Activated CD4-positive, alpha-beta T cell treated with anti-CD3 and anti-CD28 coated beads for 4 hours (primary cell): Measurements from ENCODE around the gene UBE3A.

Experiments
- DNase-seq, 2 donors: peaks; one replicate each; pipeline ENCODE4 v3.0.0-alpha.2; 2020

The UBE3A gene

GRCh38 chr15:25402342-25402741 lies 36.5 kb downstream of the UBE3A start:
- DNase-seq, result no peak

- no peak for DNase-seq
Observed at GRCh38 chr15:25401501-25401900, 37.3 kb downstream of the UBE3A start.

- no peak for DNase-seq
Observed at GRCh38 chr15:25397100-25397499, 41.7 kb downstream of the UBE3A start.

GRCh38 chr15:25394898-25395297 lies 43.9 kb downstream of the UBE3A start:
- DNase-seq, result no peak

- no peak for DNase-seq
Observed at GRCh38 chr15:25392806-25393205, 46.0 kb downstream of the UBE3A start.

GRCh38 chr15:25391971-25392721 lies 46.7 kb downstream of the UBE3A start:
- no peak for DNase-seq

GRCh38 chr15:25385986-25386385 lies 52.8 kb downstream of the UBE3A start:
- no peak for DNase-seq

GRCh38 chr15:25381579-25381978 lies 57.2 kb downstream of the UBE3A start:
- DNase-seq, result no peak

GRCh38 chr15:25378501-25378901 lies 60.3 kb downstream of the UBE3A start:
- DNase-seq, result no peak

- no peak for DNase-seq
Observed at GRCh38 chr15:25375557-25375956, 63.3 kb downstream of the UBE3A start.

- DNase-seq, result no peak
Observed at GRCh38 chr15:25374143-25374542, 64.7 kb downstream of the UBE3A start.

GRCh38 chr15:25372298-25372697 lies 66.5 kb downstream of the UBE3A start:
- DNase-seq, result no peak

GRCh38 chr15:25368850-25369249 lies 70.0 kb downstream of the UBE3A start:
- no peak for DNase-seq

GRCh38 chr15:25366058-25366457 lies 72.8 kb downstream of the UBE3A start:
- no peak for DNase-seq

- no peak for DNase-seq
Observed at GRCh38 chr15:25362545-25362944, 76.3 kb downstream of the UBE3A start.

- no peak for DNase-seq
Observed at GRCh38 chr15:25347707-25348106, 91.1 kb downstream of the UBE3A start.

GRCh38 chr15:25346371-25346770 lies 92.5 kb downstream of the UBE3A start:
- DNase-seq, result no peak

GRCh38 chr15:25345943-25346342 lies 92.9 kb downstream of the UBE3A start:
- no peak for DNase-seq

- DNase-seq, result no peak
Observed at GRCh38 chr15:25342629-25343028, 96.2 kb downstream of the UBE3A start.

GRCh38 chr15:25339431-25339830 lies 99.4 kb downstream of the UBE3A start:
- DNase-seq, result no peak

GRCh38 chr15:25335279-25335678 lies 103.5 kb downstream of the UBE3A start:
- no peak for DNase-seq

- no peak for DNase-seq
Observed at GRCh38 chr15:25333049-25333448, 105.8 kb downstream of the UBE3A start.

GRCh38 chr15:25332306-25332705 lies 106.5 kb downstream of the UBE3A start:
- DNase-seq, result no peak

GRCh38 chr15:25331860-25332259 lies 107.0 kb downstream of the UBE3A start:
- no peak for DNase-seq

GRCh38 chr15:25331404-25331803 lies 107.4 kb downstream of the UBE3A start:
- no peak for DNase-seq
